Endometrium (tissue), 2 donors: ENCODE measurements around the gene ANGEL2.
"Not testable (repeated sequence)": the region's sequence is repeated elsewhere in the genome, so short reads cannot be mapped to it uniquely, and the experiment has no call there.

Experiments used
- FAIRE-seq: peaks from 2 replicates; lab custom pipeline; 2012; peaks lifted over from hg19 to GRCh38; lab: Jason Lieb, UNC
- donor health status: control.
- donor health status: control.

Gene ANGEL2

GRCh38 chr1:213015099-213016050 lies at the start of gene ANGEL2:
Gene ANGEL2, minus strand, starts transcription at chr1:213015867. Its CDS starts 196 bp downstream, at chr1:213015671.
- FAIRE-seq = peak; percentile 82

GRCh38 chr1:213061263-213061662 lies 45.6 kb upstream of the ANGEL2 start:
- FAIRE-seq = no peak

GRCh38 chr1:213060836-213061235 lies 45.2 kb upstream of the ANGEL2 start:
- no peak for FAIRE-seq

- FAIRE-seq = no peak
These were observed 41.8 kb upstream of the ANGEL2 start for GRCh38 chr1:213057264-213058059.

- FAIRE-seq = no peak
These were observed 40.1 kb upstream of the ANGEL2 start for GRCh38 chr1:213055767-213056166.

GRCh38 chr1:213054733-213055591 lies 39.3 kb upstream of the ANGEL2 start:
- FAIRE-seq = no peak

- FAIRE-seq = no peak
These were observed 38.5 kb upstream of the ANGEL2 start for GRCh38 chr1:213054142-213054541.

- FAIRE-seq = no peak
These were observed 37.8 kb upstream of the ANGEL2 start for GRCh38 chr1:213053455-213053854.

GRCh38 chr1:213051881-213052202 lies 36.2 kb upstream of the ANGEL2 start:
- FAIRE-seq = no peak

- no peak for FAIRE-seq
These were observed 35.6 kb upstream of the ANGEL2 start, which contains the start of gene RPS6KC1 for GRCh38 chr1:213051127-213051880. Gene RPS6KC1, plus strand, starts transcription at chr1:213051241. Its CDS starts 164 bp downstream, at chr1:213051405.

- no peak for FAIRE-seq
These were observed 35.1 kb upstream of the ANGEL2 start for GRCh38 chr1:213050745-213051126.

GRCh38 chr1:213049232-213049631 lies 33.6 kb upstream of the ANGEL2 start:
- no peak for FAIRE-seq

GRCh38 chr1:213045321-213046226 lies 29.9 kb upstream of the ANGEL2 start:
- FAIRE-seq = not testable (repeated sequence)

- no peak for FAIRE-seq
These were observed 25.8 kb upstream of the ANGEL2 start for GRCh38 chr1:213041443-213041842.

GRCh38 chr1:213035573-213035972 lies 19.9 kb upstream of the ANGEL2 start:
- no peak for FAIRE-seq

GRCh38 chr1:213034713-213035112 lies 19.0 kb upstream of the ANGEL2 start:
- no peak for FAIRE-seq

- FAIRE-seq = no peak
These were observed 17.0 kb upstream of the ANGEL2 start for GRCh38 chr1:213032651-213033050.

- not testable (repeated sequence) for FAIRE-seq
These were observed 11.4 kb upstream of the ANGEL2 start for GRCh38 chr1:213027024-213027423.

GRCh38 chr1:213020016-213020415 lies 4.3 kb upstream of the ANGEL2 start:
- FAIRE-seq = no peak

GRCh38 chr1:213019450-213019849 lies 3.8 kb upstream of the ANGEL2 start:
- FAIRE-seq = no peak
